ENCODE data around the gene NR1H2.
A peak's percentile ranks its signal among the peaks of the same experiment; 100 is the strongest.

Gene NR1H2

GRCh38 chr19:50377517-50377916 lies 1.3 kb downstream of the NR1H2 start:
- CTCF ChIA-PET = no interaction called here
- POLR2A ChIA-PET = no interaction called here
- TF ChIP-seq BHLHE40 (IDR thresholded peaks at IDR 0.05; ENCODE audit: borderline replicate concordance) (no peak), ZNF384 (IDR thresholded peaks at IDR 0.05) (no peak), SUZ12 (IDR thresholded peaks at IDR 0.05) (no peak), ELF4 (IDR thresholded peaks at IDR 0.05) (no peak), LEF1 (IDR thresholded peaks at IDR 0.05; ENCODE audit: borderline replicate concordance) (no peak), HDGF (IDR thresholded peaks at IDR 0.05; ENCODE audit: borderline replicate concordance) (no peak), FOXA1 (IDR thresholded peaks at IDR 0.05) (no peak), ARNT (IDR thresholded peaks at IDR 0.05) (no peak), FOXM1 (IDR thresholded peaks at IDR 0.05; ENCODE audit: borderline replicate concordance) (no peak), TARDBP (IDR thresholded peaks at IDR 0.05) (no peak), L3MBTL2 (conservative IDR thresholded peaks at IDR 0.05) (no peak), CTBP1 (IDR thresholded peaks at IDR 0.05; ENCODE audit: borderline replicate concordance) (no peak), NFRKB (IDR thresholded peaks at IDR 0.05) (no peak), SP1 (IDR thresholded peaks at IDR 0.05) (no peak), FOXK2 (IDR thresholded peaks at IDR 0.05) (no peak)
- TF ChIP-seq, protein P1, sequence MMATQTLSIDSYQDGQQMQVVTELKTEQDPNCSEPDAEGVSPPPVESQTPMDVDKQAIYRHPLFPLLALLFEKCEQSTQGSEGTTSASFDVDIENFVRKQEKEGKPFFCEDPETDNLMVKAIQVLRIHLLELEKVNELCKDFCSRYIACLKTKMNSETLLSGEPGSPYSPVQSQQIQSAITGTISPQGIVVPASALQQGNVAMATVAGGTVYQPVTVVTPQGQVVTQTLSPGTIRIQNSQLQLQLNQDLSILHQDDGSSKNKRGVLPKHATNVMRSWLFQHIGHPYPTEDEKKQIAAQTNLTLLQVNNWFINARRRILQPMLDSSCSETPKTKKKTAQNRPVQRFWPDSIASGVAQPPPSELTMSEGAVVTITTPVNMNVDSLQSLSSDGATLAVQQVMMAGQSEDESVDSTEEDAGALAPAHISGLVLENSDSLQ (IDR thresholded peaks at IDR 0.05) = no peak
- DNase-seq (ENCODE audit: extremely low spot score) = peak; percentile 2

DNA sequence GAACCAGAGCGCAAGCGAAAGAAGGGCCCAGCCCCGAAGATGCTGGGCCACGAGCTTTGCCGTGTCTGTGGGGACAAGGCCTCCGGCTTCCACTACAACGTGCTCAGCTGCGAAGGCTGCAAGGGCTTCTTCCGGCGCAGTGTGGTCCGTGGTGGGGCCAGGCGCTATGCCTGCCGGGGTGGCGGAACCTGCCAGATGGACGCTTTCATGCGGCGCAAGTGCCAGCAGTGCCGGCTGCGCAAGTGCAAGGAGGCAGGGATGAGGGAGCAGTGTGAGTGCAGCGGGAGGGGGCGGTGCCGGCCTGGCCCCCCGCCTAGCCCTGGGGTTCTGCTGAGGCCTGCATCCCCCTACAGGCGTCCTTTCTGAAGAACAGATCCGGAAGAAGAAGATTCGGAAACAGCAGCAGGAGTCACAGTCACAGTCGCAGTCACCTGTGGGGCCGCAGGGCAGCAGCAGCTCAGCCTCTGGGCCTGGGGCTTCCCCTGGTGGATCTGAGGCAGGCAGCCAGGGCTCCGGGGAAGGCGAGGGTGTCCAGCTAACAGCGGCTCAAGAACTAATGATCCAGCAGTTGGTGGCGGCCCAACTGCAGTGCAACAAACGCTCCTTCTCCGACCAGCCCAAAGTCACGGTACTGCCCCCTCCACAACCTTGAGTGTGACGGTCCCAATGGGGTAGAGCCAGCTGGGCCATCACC lies 2.1 kb downstream of the NR1H2 start:
- no peak for DNase-seq (ENCODE audit: extremely low spot score)
- TF ChIP-seq FOXK2 (IDR thresholded peaks at IDR 0.05) (no peak), ELF4 (IDR thresholded peaks at IDR 0.05) (no peak), SUZ12 (IDR thresholded peaks at IDR 0.05) (no peak), TARDBP (IDR thresholded peaks at IDR 0.05) (no peak), HDGF (IDR thresholded peaks at IDR 0.05; ENCODE audit: borderline replicate concordance) (no peak), SP1 (IDR thresholded peaks at IDR 0.05) (no peak), BHLHE40 (IDR thresholded peaks at IDR 0.05; ENCODE audit: borderline replicate concordance) (no peak), CTBP1 (IDR thresholded peaks at IDR 0.05; ENCODE audit: borderline replicate concordance) (no peak)
- TF ChIP-seq, protein P1 (IDR thresholded peaks at IDR 0.05) = no peak
- ChIA-PET POLR2A (no interaction called here), CTCF (interaction anchor here (0.7 kb wide), 1 partner anchor 160 kb away, joined by 3 read pairs; no protein-coding TSS in a partner anchor)

DNA sequence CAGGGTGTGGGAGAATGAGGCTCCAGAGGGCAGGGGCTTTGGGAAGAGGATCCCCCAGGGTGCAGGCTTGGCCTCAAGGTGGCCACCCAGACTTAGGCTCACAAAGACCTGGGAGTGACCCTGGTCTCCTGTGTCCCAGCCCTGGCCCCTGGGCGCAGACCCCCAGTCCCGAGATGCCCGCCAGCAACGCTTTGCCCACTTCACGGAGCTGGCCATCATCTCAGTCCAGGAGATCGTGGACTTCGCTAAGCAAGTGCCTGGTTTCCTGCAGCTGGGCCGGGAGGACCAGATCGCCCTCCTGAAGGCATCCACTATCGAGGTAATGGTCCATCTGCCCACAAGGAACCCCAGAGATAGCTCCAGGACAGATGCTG lies 2.6 kb downstream of the NR1H2 start:
- ChIA-PET CTCF (no interaction called here), POLR2A (no interaction called here)
- no peak for TF ChIP-seq NFRKB (IDR thresholded peaks at IDR 0.05)
- no peak for TF ChIP-seq FOXK2 (IDR thresholded peaks at IDR 0.05)
- no peak for TF ChIP-seq TARDBP (IDR thresholded peaks at IDR 0.05)
- no peak for TF ChIP-seq L3MBTL2 (conservative IDR thresholded peaks at IDR 0.05)
- no peak for TF ChIP-seq LEF1 (IDR thresholded peaks at IDR 0.05; ENCODE audit: borderline replicate concordance)
- no peak for TF ChIP-seq BHLHE40 (IDR thresholded peaks at IDR 0.05; ENCODE audit: borderline replicate concordance)
- TF ChIP-seq ZNF384 (IDR thresholded peaks at IDR 0.05) = no peak
- no peak for TF ChIP-seq SUZ12 (IDR thresholded peaks at IDR 0.05)
- DNase-seq (ENCODE audit: extremely low spot score) = no peak

- ChIA-PET CTCF (no interaction called here), POLR2A (no interaction called here)
- no peak for DNase-seq (ENCODE audit: extremely low spot score)
- TF ChIP-seq L3MBTL2 (conservative IDR thresholded peaks at IDR 0.05) (no peak), SUZ12 (IDR thresholded peaks at IDR 0.05) (no peak), ELF4 (IDR thresholded peaks at IDR 0.05) (no peak), FOXA1 (IDR thresholded peaks at IDR 0.05) (no peak), FOXM1 (IDR thresholded peaks at IDR 0.05; ENCODE audit: borderline replicate concordance) (no peak), BHLHE40 (IDR thresholded peaks at IDR 0.05; ENCODE audit: borderline replicate concordance) (no peak), CTBP1 (IDR thresholded peaks at IDR 0.05; ENCODE audit: borderline replicate concordance) (no peak), ARNT (IDR thresholded peaks at IDR 0.05) (no peak), FOXK2 (IDR thresholded peaks at IDR 0.05) (no peak)
- TF ChIP-seq, protein P1 (IDR thresholded peaks at IDR 0.05) = no peak
Measured at GRCh38 chr19:50379602-50380001, 3.3 kb downstream of the NR1H2 start.

DNA sequence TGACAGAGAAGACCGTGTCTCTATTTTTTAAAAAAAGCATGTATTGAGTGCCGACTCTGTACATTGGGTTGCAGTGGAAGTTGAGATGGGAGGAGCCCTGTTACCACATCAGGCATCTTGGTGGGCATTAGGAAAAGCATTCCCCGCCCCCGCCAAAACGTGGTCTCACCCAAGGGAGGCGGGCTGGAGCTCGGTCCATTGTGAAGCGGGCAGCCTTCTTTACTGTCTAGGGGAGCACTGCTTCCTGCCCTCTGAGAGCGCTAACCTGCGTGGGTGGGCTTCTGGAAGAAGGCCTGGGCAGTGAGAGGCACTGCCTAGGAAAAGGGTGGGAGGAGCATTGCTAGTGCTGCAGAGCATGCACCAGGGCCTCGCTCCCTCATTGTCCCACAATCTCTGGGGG lies 3.9 kb downstream of the NR1H2 start:
- POLR2A ChIA-PET = no interaction called here
- CTCF ChIA-PET = no interaction called here

More for the DNA sequence above, 3.9 kb downstream of the NR1H2 start:
- no peak for TF ChIP-seq BHLHE40 (IDR thresholded peaks at IDR 0.05; ENCODE audit: borderline replicate concordance)
- no peak for TF ChIP-seq L3MBTL2 (conservative IDR thresholded peaks at IDR 0.05)
- TF ChIP-seq TARDBP (IDR thresholded peaks at IDR 0.05) = no peak
- TF ChIP-seq SP1 (IDR thresholded peaks at IDR 0.05) = no peak
- TF ChIP-seq ELF4 (IDR thresholded peaks at IDR 0.05) = no peak
- no peak for TF ChIP-seq SUZ12 (IDR thresholded peaks at IDR 0.05)
- no peak for TF ChIP-seq HDGF (IDR thresholded peaks at IDR 0.05; ENCODE audit: borderline replicate concordance)
- TF ChIP-seq CTBP1 (IDR thresholded peaks at IDR 0.05; ENCODE audit: borderline replicate concordance) = no peak
- no peak for TF ChIP-seq ZNF384 (IDR thresholded peaks at IDR 0.05)
- no peak for TF ChIP-seq FOXK2 (IDR thresholded peaks at IDR 0.05)
- no peak for TF ChIP-seq LEF1 (IDR thresholded peaks at IDR 0.05; ENCODE audit: borderline replicate concordance)
- TF ChIP-seq, protein P1 (IDR thresholded peaks at IDR 0.05) = no peak
- no peak for TF ChIP-seq FOXM1 (IDR thresholded peaks at IDR 0.05; ENCODE audit: borderline replicate concordance)
- no peak for TF ChIP-seq ARNT (IDR thresholded peaks at IDR 0.05)
- no peak for TF ChIP-seq FOXA1 (IDR thresholded peaks at IDR 0.05)
- no peak for TF ChIP-seq NFRKB (IDR thresholded peaks at IDR 0.05)
- no peak for DNase-seq (ENCODE audit: extremely low spot score)
